PC-9 (cell line): Measurements from ENCODE around the gene RIPK3. TPM values are rescaled to one million over a fixed set of nuclear protein-coding genes. Genes with fewer than 3 reads are reported as not detected.
"Not testable (repeated sequence)": the region's sequence is repeated elsewhere in the genome, so short reads cannot be mapped to it uniquely, and the experiment has no call there.

ENCODE experiments used
- BruUV-seq: library from RNA; stranded (reverse); fragments of 400-500 nt; replicated peaks from 2 replicates; lab custom pipeline; 2021; lab: Mats Ljungman, UMichigan
- CTCF ChIA-PET: fragments of 300-600 bp; sonication (Branson Sonifier 250); formaldehyde crosslinking; loops from one replicate; lab custom pipeline; 2022; ENCODE audit warnings: antibody characterized with exemption; lab: Charles Lee
- POLR2A ChIA-PET: fragments of 300-600 bp; sonication (Branson Sonifier 250); formaldehyde crosslinking; loops from one replicate; lab custom pipeline; 2022; ENCODE audit warnings: antibody characterized with exemption; ENCODE audit not compliant: unreplicated experiment; lab: Charles Lee
- DNase-seq, 2 experiments: peaks; one replicate each; pipeline versions ENCODE4 v3.0.0 to v3.0.0-alpha.2; 2015 to 2022; ENCODE audit warnings: mixed read lengths in 1 of 2
- H2AFZ ChIP-seq: fragments of 200-600 bp; sonication (generic); 2 replicates; pipeline ENCODE4 v1.8.1; 2017; ENCODE audit warnings: antibody characterized with exemption
- H3F3A ChIP-seq: fragments of 200-600 bp; sonication (generic); 2 replicates; pipeline ENCODE4 v1.8.1; 2017; ENCODE audit warnings: antibody characterized with exemption, mild to moderate bottlenecking, low read depth; ENCODE audit not compliant: insufficient read depth
- H3K27ac ChIP-seq: fragments of 200-600 bp; sonication (generic); 2 replicates; pipeline ENCODE4 v1.6.1; 2016; ENCODE audit warnings: mixed run types
- H3K27me3 ChIP-seq: fragments of 200-600 bp; sonication (generic); 2 replicates; pipeline ENCODE4 v1.6.1; 2016; ENCODE audit warnings: low read depth, mixed run types; ENCODE audit not compliant: insufficient read depth
- H3K36me3 ChIP-seq: fragments of 200-600 bp; sonication (generic); 2 replicates; pipeline ENCODE4 v1.6.1; 2016; ENCODE audit warnings: low read depth, mixed run types
- H3K4me1 ChIP-seq: fragments of 200-600 bp; sonication (generic); replicated peaks from 2 replicates; pipeline ENCODE4 v1.6.1; 2016; ENCODE audit warnings: mixed run types; ENCODE audit not compliant: insufficient read depth
- H3K4me2 ChIP-seq: fragments of 200-600 bp; sonication (generic); 2 replicates; pipeline ENCODE4 v1.6.1; 2017; ENCODE audit warnings: mixed run types
- H3K4me3 ChIP-seq: fragments of 200-600 bp; sonication (generic); 2 replicates; pipeline ENCODE4 v1.6.1; 2016; ENCODE audit warnings: mixed run types
- H3K79me2 ChIP-seq: fragments of 200-600 bp; sonication (generic); 2 replicates; pipeline ENCODE4 v1.6.1; 2017; ENCODE audit warnings: low read depth, mixed run types
- H3K9me2 ChIP-seq: fragments of 200-600 bp; sonication (generic); 2 replicates; pipeline ENCODE4 v1.8.1; 2017; ENCODE audit warnings: mild to moderate bottlenecking; ENCODE audit not compliant: insufficient read depth
- H3K9me3 ChIP-seq: fragments of 200-600 bp; sonication (generic); 2 replicates; pipeline ENCODE4 v1.8.1; 2016; ENCODE audit warnings: low read depth; ENCODE audit not compliant: insufficient read depth
- H4K20me1 ChIP-seq: fragments of 200-600 bp; sonication (generic); 2 replicates; pipeline ENCODE4 v1.8.1; 2017; ENCODE audit not compliant: insufficient read depth
- EZH2 ChIP-seq: fragments of 200-600 bp; sonication (generic); IDR thresholded peaks from 2 replicates; pipeline ENCODE4 v1.8.0; 2017; ENCODE audit warnings: antibody characterized with exemption, low read depth
- intact Hi-C: fragments of 100-400 bp; cut with micrococcal nuclease; formaldehyde crosslinking; loops from one replicate; pipeline ENCODE4 v1.10.0; 2022; ENCODE audit not compliant: unreplicated experiment
- total RNA-seq: library from RNA; stranded (reverse); gene quantifications from 2 replicates; pipeline ENCODE4 v1.2.3, GENCODE V29; 2021
- TF ChIP-seq, protein P1 (sequence below): fragments of 200-600 bp; sonication (generic); conservative IDR thresholded peaks from 2 replicates; pipeline ENCODE4 v1.6.1; 2017; ENCODE audit warnings: mixed run types, antibody characterized with exemption, mild to moderate bottlenecking, moderate library complexity

Gene RIPK3
- total RNA-seq, 1 experiment from 2014 or later, result 6.4 TPM

DNA sequence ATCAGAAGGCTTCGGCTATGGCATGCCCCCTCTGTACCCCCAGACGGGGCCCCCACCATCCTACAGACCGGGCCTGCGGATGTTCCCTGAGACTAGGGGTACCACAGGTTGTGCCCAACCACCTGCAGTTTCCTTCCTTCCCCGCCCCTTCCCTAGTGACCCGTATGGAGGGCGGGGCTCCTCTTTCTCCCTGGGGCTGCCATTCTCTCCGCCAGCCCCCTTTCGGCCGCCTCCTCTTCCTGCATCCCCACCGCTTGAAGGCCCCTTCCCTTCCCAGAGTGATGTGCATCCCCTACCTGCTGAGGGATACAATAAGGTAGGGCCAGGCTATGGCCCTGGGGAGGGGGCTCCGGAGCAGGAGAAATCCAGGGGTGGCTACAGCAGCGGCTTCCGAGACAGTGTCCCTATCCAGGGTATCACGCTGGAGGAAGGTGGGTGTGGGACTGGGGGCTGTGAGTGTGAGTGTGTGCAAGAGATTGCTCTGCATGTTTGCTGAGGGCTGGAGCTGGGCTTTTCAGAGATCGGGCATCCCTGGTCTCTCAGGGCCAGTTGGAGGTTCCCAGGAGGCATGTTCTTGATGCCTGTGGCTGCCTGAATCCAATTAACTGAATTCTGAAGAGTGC lies 36.8 kb upstream of the RIPK3 start:
- H3K27ac ChIP-seq, result no peak overlapping the region
- no peaks in the 10 kb centered on the region for H3K36me3 ChIP-seq
- no peaks in the 10 kb centered on the region for H4K20me1 ChIP-seq
- no peak for TF ChIP-seq EZH2
- TF ChIP-seq, protein P1, sequence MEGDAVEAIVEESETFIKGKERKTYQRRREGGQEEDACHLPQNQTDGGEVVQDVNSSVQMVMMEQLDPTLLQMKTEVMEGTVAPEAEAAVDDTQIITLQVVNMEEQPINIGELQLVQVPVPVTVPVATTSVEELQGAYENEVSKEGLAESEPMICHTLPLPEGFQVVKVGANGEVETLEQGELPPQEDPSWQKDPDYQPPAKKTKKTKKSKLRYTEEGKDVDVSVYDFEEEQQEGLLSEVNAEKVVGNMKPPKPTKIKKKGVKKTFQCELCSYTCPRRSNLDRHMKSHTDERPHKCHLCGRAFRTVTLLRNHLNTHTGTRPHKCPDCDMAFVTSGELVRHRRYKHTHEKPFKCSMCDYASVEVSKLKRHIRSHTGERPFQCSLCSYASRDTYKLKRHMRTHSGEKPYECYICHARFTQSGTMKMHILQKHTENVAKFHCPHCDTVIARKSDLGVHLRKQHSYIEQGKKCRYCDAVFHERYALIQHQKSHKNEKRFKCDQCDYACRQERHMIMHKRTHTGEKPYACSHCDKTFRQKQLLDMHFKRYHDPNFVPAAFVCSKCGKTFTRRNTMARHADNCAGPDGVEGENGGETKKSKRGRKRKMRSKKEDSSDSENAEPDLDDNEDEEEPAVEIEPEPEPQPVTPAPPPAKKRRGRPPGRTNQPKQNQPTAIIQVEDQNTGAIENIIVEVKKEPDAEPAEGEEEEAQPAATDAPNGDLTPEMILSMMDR, result no peak
- ChIA-PET POLR2A (interaction anchor here (0.6 kb wide), 1 partner anchor 76 kb away, joined by 4 read pairs; no protein-coding TSS in a partner anchor), CTCF (no interaction called here)
- H3K9me3 ChIP-seq, result no peaks in the 10 kb centered on the region
- no peak overlapping the region for H3K4me3 ChIP-seq
- no peaks in the 10 kb centered on the region for H3K4me1 ChIP-seq
- H3F3A ChIP-seq, result no peaks in the 10 kb centered on the region
- no peaks in the 10 kb centered on the region for H3K79me2 ChIP-seq
- intact Hi-C loops, result no loop called here
- DNase-seq, result no peak
- H3K27me3 ChIP-seq, result no peaks in the 10 kb centered on the region
- H2AFZ ChIP-seq, result no peak overlapping the region
- no peaks in the 10 kb centered on the region for H3K9me2 ChIP-seq
- BruUV-seq, result no TSS peak
- H3K4me2 ChIP-seq, result no peak overlapping the region

DNA sequence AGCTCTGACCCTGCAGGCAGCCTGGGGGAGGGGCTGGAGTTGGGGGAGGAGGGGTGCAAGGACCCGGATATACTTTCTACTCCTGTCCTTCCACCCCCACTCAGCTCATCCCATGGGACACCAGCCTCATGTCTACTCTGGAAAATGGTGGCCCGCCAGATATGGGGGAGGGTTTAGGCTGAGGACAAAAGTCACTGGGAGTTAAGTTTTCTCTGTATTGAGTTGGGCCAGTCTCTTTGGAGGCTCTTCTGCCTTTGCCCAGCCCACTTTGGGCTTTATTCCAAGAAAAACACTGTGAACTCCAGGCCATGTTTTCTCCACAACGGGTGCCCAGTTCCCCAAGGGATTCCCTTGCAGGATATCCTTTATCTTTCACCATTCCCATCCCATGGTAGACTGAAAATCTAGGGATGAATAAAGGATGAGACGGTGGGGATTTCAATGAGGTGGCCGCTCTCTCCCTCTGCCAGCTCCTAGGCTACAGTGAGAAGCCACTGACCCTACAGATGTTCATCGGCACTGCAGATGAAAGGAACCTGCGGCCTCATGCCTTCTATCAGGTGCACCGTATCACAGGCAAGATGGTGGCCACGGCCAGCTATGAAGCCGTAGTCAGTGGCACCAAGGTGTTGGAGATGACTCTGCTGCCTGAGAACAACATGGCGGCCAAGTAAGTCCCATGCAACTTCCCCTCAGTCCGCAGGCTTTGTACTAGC lies 33.1 kb upstream of the RIPK3 start:
- ChIA-PET CTCF (no interaction called here), POLR2A (no interaction called here)
- Histone ChIP-seq H3K9me2 (no peaks in the 10 kb centered on the region), H3K36me3 (no peaks in the 10 kb centered on the region), H3K9me3 (no peaks in the 10 kb centered on the region), H3F3A (no peaks in the 10 kb centered on the region), H3K4me3 (no peak overlapping the region), H3K4me1 (no peaks in the 10 kb centered on the region; the same call in 1 of the 2 replicates), H4K20me1 (no peaks in the 10 kb centered on the region), H3K27ac (no peak overlapping the region), H2AFZ (no peak overlapping the region), H3K4me2 (no peak overlapping the region), H3K79me2 (no peaks in the 10 kb centered on the region), H3K27me3 (no peaks in the 10 kb centered on the region)
- no peak for DNase-seq
- intact Hi-C loops, result no loop called here
- TF ChIP-seq EZH2, result no peak
- TF ChIP-seq, protein P1, result no peak
- BruUV-seq, result no TSS peak

DNA sequence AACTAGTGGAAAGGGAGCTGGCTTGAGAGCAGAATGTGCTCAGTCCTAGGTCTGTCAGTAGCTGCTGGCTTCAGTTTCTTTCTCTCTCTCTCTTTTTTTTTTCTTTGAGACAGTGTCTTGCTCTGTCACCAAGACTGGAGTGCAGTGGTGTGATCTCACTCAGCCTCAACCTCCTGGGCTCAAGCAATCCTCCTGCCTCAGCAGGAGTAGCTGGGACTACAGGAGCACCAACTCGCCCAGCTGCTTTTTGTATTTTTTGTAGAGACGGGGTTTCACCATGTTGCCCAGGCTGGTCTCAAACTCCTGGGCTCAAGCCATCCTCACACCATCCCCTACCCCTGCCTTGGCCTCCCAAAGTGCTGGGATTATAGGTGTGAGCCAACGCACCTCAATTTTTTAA lies 31.8 kb upstream of the RIPK3 start:
- H3K9me2 ChIP-seq, intact Hi-C loops, H3K4me2 ChIP-seq, H3K36me3 ChIP-seq, BruUV-seq, H3K9me3 ChIP-seq, H3K27me3 ChIP-seq, H3F3A ChIP-seq, H3K27ac ChIP-seq, H2AFZ ChIP-seq, H3K4me3 ChIP-seq, H3K79me2 ChIP-seq, CTCF ChIA-PET, H3K4me1 ChIP-seq, H4K20me1 ChIP-seq, DNase-seq: not testable (repeated sequence)
- POLR2A ChIA-PET, result interaction anchor here (0.6 kb wide), 1 partner anchor 20 kb away, joined by 3 read pairs; no protein-coding TSS in a partner anchor
